Measurements from ENCODE around the gene PHLDB1. TPM values are rescaled to one million over a fixed set of nuclear protein-coding genes. Genes with fewer than 3 reads are reported as not detected.

PHLDB1 gene
- total RNA-seq, 4 donors from 2014 or later = 53.5 to 517 (median 287) TPM

- Histone ChIP-seq H3K36me3 (no peaks in the 10 kb centered on the region), H3K27ac (no peak overlapping the region), H3K27me3 (no peaks in the 10 kb centered on the region), H3K9me3 (no peaks in the 10 kb centered on the region), H3K4me3 (no peak overlapping the region), H3K4me1 (peaks cover 0 to 4% of the 10 kb centered on the region in 2 donors)
- intact Hi-C loops (cut with DNase I; ENCODE audit: low total_unique reads) = loop anchor here (10.0 kb wide), 1 partner anchor 69 kb away; no protein-coding TSS in a partner anchor
- DNase-seq = no peak
- TF ChIP-seq CTCF (IDR thresholded peaks at IDR 0.05) = no peak
- no peak for TF ChIP-seq POLR2A (IDR thresholded peaks at IDR 0.05)
These were observed 56.0 kb downstream of the PHLDB1 start for GRCh38 chr11:118663381-118663780.

- Histone ChIP-seq H3K36me3 (no peaks in the 10 kb centered on the region), H3K27ac (no peak overlapping the region), H3K9me3 (no peaks in the 10 kb centered on the region), H3K27me3 (no peaks in the 10 kb centered on the region), H3K4me3 (no peak overlapping the region), H3K4me1 (peaks cover 0 to 4% of the 10 kb centered on the region in 2 donors)
- intact Hi-C loops (cut with DNase I; ENCODE audit: low total_unique reads) = loop anchor here (10.0 kb wide), 1 partner anchor 69 kb away; no protein-coding TSS in a partner anchor
- DNase-seq = no peak
- no peak for TF ChIP-seq CTCF (IDR thresholded peaks at IDR 0.05)
- TF ChIP-seq POLR2A (IDR thresholded peaks at IDR 0.05) = no peak
These were observed 56.5 kb downstream of the PHLDB1 start for GRCh38 chr11:118663902-118664301.

- H3K4me1 ChIP-seq = no peaks in the 10 kb centered on the region
- no peaks in the 10 kb centered on the region for H3K36me3 ChIP-seq
- no peak for TF ChIP-seq CTCF (IDR thresholded peaks at IDR 0.05)
- TF ChIP-seq POLR2A (IDR thresholded peaks at IDR 0.05) = no peak
- H3K4me3 ChIP-seq = no peak overlapping the region
- no peaks in the 10 kb centered on the region for H3K9me3 ChIP-seq
- DNase-seq = no peak
- intact Hi-C loops (cut with DNase I; ENCODE audit: low total_unique reads) = loop anchor here (10.0 kb wide), 1 partner anchor 72 kb away; no protein-coding TSS in a partner anchor
- no peak overlapping the region for H3K27ac ChIP-seq
- no peaks in the 10 kb centered on the region for H3K27me3 ChIP-seq
These were observed 59.0 kb downstream of the PHLDB1 start for GRCh38 chr11:118666371-118666770.

GRCh38 chr11:118670063-118670462 is 62.6 kb downstream of the PHLDB1 start:
- H3K36me3 ChIP-seq = no peaks in the 10 kb centered on the region
- no peaks in the 10 kb centered on the region for H3K27me3 ChIP-seq
- H3K4me3 ChIP-seq = no peak overlapping the region
- TF ChIP-seq POLR2A (IDR thresholded peaks at IDR 0.05) = no peak
- TF ChIP-seq CTCF (IDR thresholded peaks at IDR 0.05) = no peak
- H3K27ac ChIP-seq = no peak overlapping the region
- DNase-seq = no peak
- intact Hi-C loops (cut with DNase I; ENCODE audit: low total_unique reads) = no loop called here
- no peaks in the 10 kb centered on the region for H3K9me3 ChIP-seq
- no peaks in the 10 kb centered on the region for H3K4me1 ChIP-seq

- Histone ChIP-seq H3K4me1 (no peaks in the 10 kb centered on the region), H3K4me3 (no peak overlapping the region), H3K27ac (no peak overlapping the region), H3K36me3 (no peaks in the 10 kb centered on the region), H3K9me3 (no peaks in the 10 kb centered on the region), H3K27me3 (no peaks in the 10 kb centered on the region)
- intact Hi-C loops (cut with DNase I; ENCODE audit: low total_unique reads) = no loop called here
- TF ChIP-seq CTCF (IDR thresholded peaks at IDR 0.05) (no peak), POLR2A (IDR thresholded peaks at IDR 0.05) (no peak)
- no peak for DNase-seq
These were observed 63.8 kb downstream of the PHLDB1 start for GRCh38 chr11:118671254-118671653.
